GM19397 (cell line): ENCODE results near the gene DDHD1.
"Not testable (repeated sequence)": the region's sequence is repeated elsewhere in the genome, so short reads cannot be mapped to it uniquely, and the experiment has no call there.

Experiments
- ATAC-seq: cut with Tn5 transposase; IDR thresholded peaks from one replicate; pipeline ENCODE4 v1.9.1; 2021; ENCODE audit warnings: mild to moderate bottlenecking, moderate library complexity; ENCODE audit not compliant: unreplicated experiment

DDHD1 gene

DNA sequence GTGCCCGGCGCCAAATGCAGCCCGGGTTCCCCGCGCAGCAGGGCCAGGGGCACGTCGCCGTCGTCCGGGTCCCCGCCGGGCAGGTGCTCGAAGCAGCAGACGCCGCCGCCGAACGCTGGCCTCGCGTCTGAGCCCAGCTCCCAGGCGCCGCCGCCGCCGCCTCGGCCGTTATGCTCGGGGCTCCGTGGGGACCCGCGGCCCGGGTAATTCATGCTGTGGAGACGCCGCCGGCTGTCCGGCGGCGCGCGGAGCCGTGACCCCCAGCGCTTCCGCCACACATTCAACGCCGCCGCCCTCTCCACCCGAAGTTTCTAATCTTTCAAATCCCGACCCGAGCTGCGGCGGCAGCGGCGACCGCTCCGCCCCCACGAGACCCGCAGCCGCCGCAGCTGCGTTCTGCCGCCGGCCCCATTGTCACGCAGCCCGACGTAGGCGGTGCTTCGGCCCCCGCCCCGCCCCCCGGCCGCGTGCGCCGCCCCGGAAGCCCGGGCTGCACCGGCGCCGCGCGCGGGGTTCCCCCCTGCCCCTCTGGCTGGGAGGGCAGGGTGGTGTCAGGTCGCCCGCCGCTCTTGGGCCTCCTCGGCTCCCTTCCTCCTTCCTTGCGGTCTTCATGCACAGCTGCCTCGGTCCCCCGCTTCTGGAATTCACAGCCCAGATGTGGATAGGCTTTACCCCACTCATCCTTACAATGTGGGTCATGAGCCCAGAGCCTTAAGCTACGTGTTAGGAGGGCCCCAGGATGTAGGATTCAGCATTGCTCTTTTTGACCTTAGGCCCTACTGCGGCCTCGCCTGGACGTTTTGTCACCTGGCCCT, at the start of gene DDHD1:
Gene DDHD1, minus strand, starts transcription at position 437 of the 815 bp plus-strand sequence. Its CDS starts 225 bp downstream, at position 212.
- peak; percentile 82 for ATAC-seq

DNA sequence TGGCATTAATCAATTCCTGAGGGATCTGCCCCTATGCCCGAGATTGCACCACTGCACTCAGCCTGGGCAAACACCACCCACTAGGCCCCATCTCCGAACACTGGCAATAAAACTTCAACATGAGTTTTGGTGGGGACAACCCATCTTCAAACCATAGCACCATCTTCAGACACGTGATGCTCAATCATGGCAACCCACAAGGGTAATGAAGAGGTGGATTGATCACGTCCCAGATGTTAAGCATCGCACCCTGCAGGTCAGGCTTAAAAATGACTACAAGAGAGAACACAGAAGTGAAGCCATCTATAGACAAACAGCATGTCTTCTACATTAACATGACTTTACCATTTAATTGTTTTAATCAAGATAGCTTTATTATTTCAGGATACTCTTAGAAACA, 42.8 kb upstream of the DDHD1 start:
- ATAC-seq = no peak

DNA sequence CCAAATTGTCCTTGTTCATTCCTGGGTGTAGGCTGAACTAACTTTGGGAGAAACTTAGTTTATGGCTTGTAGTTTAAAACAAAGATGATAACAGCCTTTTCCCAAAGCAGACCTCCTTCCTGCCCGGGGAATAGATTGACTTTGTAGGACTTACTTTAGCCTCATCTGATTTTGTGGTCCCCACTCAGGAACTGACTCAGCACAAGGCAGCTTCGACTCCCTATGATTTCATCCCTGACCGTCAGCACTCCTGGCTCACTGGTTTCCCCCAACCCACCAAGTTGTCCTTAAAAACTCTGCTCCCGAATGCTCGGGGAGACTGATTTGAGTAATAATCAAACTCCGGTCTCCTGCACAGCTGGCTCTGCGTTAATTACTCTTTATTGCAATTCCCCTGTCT, 40.1 kb upstream of the DDHD1 start:
- ATAC-seq = no peak

DNA sequence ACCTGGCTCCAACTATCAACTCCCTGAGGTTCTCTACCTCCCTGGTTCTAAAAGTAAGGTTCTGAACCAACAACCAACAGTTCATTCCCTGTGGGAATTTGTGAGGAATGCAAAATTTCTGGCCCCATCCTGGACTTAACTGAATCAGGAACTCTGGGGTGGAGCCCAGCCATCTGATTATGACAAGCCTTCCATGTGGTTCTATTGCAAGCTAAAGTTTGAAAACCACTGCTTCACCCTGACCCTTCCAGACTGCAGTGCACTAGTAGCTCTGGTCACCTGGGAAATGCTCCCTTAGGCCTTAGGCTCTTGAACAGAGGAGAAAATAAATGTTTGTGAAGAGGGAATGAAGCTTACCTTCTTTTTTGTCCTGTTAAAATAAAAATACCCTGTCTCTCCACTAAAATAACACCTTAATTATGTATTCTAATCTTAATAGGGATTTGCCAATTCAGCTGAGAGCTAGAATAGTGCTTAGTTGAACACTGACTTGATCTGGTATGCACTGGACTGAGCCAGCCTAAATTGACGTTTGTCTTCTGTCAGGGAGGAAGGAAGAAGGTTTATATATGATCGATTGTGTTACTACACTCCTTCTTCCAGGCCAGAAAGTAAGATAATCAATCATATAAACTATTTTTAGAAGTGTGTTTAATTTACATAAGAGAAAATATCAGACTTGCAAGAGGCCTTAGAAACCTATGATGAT, 39.1 kb upstream of the DDHD1 start:
- ATAC-seq = no peak

DNA sequence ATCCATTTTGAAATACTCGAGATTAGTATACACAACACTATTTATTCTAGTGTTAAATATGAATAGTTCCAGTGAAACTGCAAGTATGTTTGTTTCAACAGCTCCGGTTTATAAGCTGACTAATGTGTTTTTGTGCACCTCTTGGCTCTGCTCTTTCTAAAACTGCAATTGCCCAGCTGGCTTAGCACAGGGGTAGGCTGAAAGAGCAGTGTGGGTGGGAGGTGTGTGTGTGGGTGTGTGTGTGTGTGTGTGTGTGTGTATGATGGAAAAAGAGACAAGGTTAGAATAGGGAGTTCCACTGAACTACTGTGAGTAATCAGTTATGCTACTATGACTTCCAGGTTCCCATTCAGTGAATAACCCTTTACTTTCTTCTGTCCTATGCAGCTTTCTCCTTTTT, 37.8 kb upstream of the DDHD1 start:
- no peak for ATAC-seq

DNA sequence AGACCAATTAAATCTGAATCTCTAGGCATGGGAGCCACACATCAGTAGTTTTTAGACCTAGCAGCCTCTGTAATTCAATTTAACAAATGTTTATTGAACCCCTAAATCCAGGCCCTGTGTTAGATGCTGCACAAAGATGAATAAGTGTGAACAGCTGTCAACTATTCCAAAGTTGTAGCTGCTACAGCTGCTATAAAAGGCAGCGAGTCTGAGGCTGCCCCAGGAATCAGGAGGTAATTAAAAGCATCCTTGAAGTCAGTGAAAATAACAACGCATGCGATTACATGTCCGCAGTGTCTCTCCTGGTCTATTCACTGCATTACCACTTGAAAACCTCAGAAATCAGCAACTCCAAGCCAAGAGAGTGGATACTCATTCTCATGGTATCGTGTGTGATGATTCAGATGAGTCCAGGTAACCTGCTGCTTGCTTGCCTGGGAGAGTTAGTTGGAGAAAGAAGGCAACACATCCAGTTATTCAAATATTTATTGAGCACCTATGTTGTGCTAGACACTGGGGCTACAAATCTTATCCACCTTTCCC, 34.9 kb upstream of the DDHD1 start:
- no peak for ATAC-seq

DNA sequence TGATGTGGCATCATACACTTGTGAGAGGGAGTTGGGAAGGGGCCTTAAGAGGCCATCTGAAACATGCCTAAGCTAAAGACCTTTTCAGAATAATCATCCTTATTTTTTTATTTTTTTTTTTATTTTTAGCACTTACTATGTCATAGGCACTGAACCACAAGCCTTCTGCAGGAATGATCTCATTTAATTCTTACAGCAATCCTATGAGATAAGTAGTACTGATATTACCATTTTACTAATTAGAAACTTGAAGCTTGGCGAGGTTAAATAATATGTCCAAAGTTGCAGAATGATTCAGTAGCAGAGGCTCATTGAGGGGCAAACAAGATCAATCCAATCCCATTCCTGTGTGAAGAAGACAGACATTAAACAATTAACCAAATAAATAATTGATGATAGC, 33.4 kb upstream of the DDHD1 start:
- ATAC-seq = no peak

DNA sequence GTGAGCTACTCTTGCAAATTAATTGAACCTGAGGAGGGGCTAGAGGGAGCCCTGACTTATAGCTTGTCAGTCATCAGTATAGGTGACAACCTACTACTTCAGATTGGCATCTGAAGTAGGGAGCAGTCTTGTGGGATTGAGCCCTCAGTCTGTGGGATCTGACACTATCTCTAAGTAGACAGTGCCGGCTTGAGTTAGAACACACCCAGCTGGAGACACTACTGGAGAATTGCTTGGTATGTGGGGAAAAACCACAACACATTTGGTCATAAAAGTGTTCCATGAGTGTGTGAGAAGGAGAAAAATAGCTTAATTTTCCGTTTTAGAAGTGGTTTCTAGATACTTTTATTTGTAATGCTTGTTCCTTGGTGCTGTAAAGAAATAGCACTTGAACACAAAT, 30.5 kb upstream of the DDHD1 start:
- ATAC-seq = no peak

DNA sequence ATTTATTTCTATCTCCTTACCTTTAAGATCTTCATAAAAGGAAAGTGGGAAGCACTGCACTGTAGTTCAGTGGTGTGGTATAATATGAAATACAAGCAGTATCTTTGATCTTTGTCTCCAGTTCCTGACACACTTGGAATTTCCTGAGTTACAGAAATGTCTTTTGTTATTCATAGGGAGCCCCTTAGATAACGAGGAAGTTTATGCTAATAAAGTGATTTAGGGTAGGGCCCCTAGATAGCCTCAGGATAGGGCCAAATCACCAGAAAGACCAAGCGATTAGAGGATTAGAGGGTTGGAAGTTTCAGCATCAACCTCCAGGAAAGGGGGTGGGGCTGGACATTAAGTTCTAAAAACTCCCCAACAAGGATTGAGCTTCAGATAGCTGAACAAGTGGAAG, 29.9 kb upstream of the DDHD1 start:
- no peak for ATAC-seq

DNA sequence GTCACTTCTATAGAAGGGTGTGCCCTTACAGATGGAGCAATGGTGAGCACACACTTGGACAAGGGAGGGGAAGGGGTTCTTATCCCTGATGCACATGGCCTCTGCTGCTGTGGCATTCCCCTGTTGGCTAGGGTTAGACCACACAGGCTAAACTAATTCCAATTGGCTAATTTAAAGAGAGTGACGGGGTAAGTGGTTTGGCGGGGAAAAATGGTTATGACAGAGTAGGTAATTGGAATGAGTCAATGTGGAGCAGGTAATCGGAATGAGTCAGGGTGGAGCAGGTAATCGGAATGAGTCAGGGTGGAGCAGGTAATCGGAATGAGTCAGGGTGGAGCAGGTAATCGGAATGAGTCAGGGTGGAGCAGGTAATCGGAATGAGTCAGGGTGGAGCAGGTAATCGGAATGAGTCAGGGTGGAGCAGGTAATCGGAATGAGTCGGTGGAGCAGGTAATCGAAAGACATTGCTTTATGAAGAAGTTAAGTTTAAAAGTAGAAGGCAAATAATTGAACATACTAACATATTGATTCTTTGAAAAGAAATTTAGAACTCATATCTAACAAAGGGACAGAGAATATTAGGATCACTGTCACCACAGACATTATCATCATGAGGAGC, 28.4 kb upstream of the DDHD1 start:
- not testable (repeated sequence) for ATAC-seq

DNA sequence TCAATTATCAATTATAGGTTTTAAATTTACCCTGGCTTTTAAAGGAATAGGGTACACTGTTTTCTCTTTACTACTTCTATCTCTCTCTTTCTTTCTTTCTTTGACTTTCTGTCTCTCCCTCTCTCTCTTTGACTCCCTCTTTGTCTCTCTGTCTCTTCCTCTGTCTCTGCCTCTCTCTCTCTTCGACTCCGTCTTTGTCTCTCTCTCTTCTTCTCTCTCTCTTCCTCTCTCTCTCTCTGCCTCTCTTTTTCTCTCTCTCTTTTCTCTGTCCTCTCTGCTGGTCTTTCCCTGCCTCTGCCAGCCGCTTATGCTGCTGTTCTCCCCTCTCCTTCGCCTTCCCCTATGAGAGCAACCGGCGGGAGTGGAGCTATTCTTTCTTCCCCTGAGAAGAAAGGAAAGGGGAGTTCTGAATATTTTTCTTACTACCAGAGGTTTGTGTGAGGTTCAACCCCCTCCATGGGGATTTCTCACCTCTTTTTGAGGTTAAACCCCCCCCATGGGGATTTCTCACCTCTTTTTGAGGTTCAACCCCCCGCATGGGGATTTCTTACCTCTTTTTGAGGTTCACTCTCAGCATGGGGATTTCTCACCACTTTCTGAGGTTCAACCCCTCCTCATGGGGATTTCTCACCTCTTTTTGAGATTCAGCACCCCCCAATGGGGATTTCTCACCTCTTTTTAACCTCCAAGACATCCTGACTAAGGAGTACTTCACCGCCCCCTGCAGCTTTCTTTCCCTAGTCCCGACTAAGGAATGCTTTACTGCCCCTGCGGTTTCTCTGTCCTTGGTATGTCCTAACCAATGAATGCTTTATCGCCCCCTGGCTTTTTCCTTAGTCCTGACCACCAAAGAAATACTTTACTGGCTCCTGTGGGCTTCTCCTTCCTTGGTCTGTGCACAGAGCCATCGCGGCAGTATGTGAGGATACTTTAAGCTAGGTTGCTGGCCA, 27.4 kb upstream of the DDHD1 start:
- ATAC-seq = no peak

DNA sequence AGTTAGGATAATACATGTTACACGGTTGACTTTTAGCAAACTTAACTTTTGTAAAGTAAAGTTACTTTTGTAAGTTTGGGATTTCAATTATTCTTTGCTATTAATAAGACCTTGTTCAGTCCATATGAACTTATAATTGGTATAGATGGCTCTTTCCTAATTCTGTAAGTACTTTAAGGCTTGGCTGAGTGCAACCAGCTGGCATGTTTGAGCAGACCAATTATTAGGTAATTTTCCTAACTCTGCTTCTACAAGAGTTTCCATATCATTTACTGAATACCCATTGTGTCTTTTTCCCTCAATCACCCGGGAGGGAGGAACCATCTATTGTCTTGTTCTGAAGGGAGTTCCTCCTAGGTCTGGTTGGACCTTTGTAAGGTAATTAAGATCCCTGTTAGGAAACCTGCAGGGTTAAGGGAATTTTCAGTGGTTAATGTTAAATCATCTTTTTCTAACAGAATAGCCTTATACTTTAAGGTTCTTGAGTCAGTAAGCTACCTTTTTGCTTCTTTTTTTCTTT, 26.4 kb upstream of the DDHD1 start:
- not testable (repeated sequence) for ATAC-seq

DNA sequence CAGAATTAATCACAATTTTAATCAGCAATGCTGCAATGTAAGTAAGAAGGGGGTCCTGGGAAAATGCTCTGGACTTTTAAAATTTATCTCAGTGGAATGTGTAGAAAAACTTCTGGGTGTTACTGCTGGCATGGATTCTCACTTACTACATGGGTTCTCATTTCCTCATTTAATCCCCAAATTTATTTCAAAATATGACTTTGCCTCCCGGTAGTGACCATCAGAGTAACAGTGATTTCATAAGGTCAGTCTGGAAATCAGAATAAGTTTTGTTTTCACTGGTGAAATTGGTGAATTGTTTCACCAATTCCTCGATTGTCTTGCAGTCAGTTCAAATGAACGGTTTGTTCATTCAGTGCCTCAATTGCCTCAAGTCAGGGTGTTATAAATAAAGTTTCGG, 22.3 kb upstream of the DDHD1 start:
- ATAC-seq = no peak

DNA sequence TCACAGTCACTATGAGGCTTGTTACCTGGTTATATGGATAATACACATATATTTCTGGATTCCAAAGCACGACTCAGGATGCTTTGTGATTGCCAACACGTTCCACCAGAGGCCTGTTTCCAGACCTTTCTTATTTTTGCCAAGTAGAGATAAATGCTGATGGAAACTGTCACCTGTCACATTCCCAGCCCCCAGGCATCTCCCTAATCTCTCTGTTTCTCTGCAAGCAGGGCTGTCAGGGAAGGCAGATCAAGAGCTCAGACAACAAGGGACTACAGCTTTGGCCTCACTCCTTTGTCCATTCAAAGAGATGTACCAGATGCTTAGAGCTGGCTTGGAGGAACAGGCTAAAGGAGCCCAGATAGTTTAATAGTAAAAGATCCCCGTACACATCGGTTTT, 21.8 kb upstream of the DDHD1 start:
- no peak for ATAC-seq

DNA sequence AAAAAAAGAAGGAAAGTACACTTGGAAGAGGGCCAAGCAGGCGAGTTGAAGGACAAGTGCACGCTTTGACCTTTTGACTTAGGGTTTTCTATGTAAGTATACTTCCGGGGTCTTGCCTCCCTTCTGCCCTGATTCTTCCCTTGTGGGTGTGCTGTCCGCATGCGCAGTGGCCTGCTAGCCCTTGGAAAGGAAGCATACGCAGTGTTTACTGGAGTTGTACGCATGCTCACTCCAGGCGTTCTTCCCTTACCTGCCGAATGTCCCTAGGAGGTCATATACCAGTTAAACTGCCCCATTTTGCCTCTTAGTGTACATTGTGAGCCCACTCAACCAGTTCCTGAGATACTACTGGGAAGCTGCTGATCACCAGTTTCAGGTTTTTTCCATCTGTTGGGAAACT, 15.7 kb upstream of the DDHD1 start:
- no peak for ATAC-seq

DNA sequence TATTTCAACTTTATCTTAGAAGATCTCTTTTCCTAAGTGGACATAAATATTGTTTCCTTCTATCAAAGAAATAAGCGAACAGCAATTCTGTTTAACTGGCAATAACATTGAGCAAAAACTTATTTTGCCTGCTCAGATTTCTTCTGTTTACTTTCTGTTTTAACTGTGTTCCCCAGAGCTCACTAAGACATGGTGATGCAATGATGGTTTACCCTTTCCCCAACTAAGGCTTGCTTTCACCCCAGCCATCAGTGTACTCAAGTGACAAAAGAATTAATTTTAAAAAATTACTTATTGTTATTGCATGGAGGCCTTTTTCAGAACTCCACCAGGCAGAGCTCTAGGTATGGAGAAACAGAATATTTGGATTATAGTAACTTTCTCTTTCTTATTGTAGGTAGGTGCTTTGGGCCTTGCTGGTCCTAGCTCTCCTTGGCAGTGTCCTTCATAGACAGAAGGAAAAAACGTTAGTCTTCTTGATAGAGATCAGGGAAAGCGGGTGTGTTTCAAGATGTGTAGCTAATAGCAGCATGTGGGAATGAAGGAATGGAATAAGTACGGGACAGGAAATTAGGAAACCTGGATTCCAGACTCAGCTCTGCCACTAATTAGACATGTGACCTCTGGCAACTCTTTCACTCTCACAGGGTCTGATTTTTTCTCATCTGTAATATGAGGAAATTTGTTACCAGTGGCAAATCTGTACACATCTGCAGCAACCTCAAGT, 14.6 kb upstream of the DDHD1 start:
- no peak for ATAC-seq

DNA sequence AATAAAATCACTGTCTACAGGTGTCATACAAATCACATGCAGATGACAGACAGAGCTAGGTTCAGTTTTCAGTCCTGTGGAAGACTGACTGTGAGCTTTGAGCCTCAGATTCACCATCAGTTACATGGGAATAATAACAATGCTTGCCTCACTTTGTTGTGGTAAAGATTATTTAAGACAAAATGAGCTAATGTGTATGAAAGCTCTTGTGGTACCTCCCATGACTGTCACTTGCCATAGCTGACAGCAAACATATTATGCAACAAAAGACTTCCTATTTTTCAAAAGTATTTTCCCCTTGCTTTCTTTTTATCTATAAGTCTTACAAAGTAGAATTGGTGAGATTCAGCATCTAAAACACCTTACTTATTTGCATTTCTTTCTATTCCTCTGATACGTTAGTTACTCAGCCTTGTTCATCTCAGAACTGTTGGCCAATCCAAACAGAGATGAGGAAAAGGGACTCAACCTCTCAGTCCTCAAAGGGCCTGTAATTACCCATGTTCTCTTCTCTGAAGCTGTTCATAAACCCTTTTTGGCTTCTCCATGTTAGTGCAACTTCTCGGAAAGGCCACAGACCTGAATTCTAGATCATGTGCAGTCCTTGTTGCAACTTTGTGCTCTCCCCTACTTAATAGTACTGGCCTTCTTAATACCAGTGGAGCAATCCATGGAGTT, 8.8 kb upstream of the DDHD1 start:
- no peak for ATAC-seq

DNA sequence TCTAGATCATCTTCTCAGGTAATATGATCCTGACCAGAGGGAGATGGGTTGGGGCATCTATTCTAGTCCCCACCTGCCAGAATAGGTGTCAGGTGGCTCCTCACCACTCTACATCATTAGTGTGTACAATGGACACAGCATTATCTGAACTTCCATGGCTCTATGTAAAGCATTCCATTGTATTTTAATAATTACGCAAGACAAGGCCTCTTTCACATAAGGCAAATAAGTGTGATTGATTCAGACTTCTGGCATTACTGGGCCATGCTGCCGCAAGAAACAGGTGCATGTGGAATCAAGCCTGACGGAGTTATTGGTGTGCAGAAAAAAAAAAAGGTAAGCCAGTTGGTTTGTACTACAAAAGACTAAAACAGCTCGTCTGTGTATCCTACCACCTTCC, 3.1 kb upstream of the DDHD1 start:
- ATAC-seq = no peak

DNA sequence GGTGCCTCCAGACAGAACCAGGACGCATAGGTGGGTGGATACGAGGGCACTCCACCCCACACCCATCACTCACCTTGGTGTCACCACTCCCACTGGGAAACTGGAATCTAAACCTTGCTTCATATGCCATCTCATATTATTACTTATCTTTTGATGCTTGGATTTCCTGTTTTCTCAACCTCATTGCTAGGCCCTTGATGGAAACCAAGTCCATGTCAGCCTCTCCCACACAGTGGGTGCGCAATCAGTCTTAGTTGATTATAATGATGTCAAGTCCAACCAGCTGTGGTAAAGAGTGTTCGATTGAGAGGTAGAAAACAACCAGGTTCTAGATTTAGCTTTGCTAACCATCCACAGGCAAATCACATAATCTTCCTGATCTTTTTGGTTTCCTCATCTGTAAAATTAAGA, 584 bp upstream of the DDHD1 start:
- no peak for ATAC-seq
